K562 (cell line): ENCODE data around the gene CNRIP1. TPM values are rescaled to one million over a fixed set of nuclear protein-coding genes. Genes with fewer than 3 reads are reported as not detected.

Source experiments
- ATAC-seq: fragments of 200-7000 bp; cut with Tn5 transposase; 3 replicates; pipeline ENCODE4 v1.9.1; 2020; ENCODE audit warnings: moderate library complexity
- BruUV-seq: library from RNA; stranded (reverse); fragments of 400-500 nt; replicated peaks from 2 replicates; lab custom pipeline; 2021; lab: Mats Ljungman, UMichigan
- CTCF ChIA-PET: fragments of 300-600 bp; formaldehyde crosslinking; extraction: SDS; loops from one replicate; lab custom pipeline; 2021; ENCODE audit warnings: low intra/inter-chr PET ratio; lab: Yijun Ruan, JAX
- POLR2A ChIA-PET: fragments of 300-600, 350-650 bp; sonication (Branson Sonifier 250); formaldehyde crosslinking; extraction: SDS; loops from one replicate; lab custom pipeline; 2021; ENCODE audit warnings: antibody characterized with exemption, inconsistent platforms; lab: Yijun Ruan, JAX
- DNase-seq, 4 experiments: peaks; one replicate each; pipeline versions ENCODE4 v3.0.0 to v3.0.0-alpha.2; 2011 to 2018; ENCODE audit warnings: low spot score in 3 of 4, mixed read lengths in 3 of 4; ENCODE audit errors: extremely low read depth in 1 of 4
- FAIRE-seq: peaks from 2 replicates; lab custom pipeline; 2011; peaks lifted over from hg19 to GRCh38; lab: Jason Lieb, UNC
- H2AFZ ChIP-seq: 2 replicates; pipeline ENCODE4 v1.6.0; 2011; ENCODE audit warnings: low read depth, low read length, control low read depth, inconsistent platforms
- H3K27ac ChIP-seq: fragments of 200-600 bp; 3 replicates; pipeline ENCODE4 v1.8.0; 2011; ENCODE audit warnings: low read depth, mild to moderate bottlenecking, control low read depth, inconsistent platforms, low read length, moderate library complexity, mixed read lengths; ENCODE audit errors: extremely low read depth
- H3K27me3 ChIP-seq, 2 experiments: fragments of 300-600 bp in 1 of 2; 2 replicates in 1 of 2; 3 replicates in 1 of 2; pipeline versions ENCODE4 v1.6.0 to v1.8.0; 2011; ENCODE audit warnings: inconsistent platforms in 2 of 2, low read length in 2 of 2, mild to moderate bottlenecking in 1 of 2, mixed read lengths in 1 of 2, moderate library complexity in 1 of 2; ENCODE audit not compliant: control insufficient read depth in 2 of 2, insufficient read depth in 2 of 2
- H3K36me3 ChIP-seq: fragments of 300-600 bp; 3 replicates; pipeline ENCODE4 v1.8.0; 2011; ENCODE audit warnings: mild to moderate bottlenecking, low read length, inconsistent platforms; ENCODE audit not compliant: control insufficient read depth, insufficient read depth
- H3K4me1 ChIP-seq, 2 experiments: fragments of 200-600 bp in 1 of 2; replicated peaks in 1 of 2; 2 replicates in 1 of 2; 3 replicates in 1 of 2; pipeline versions ENCODE4 v1.5.1 to v1.8.0; 2011; ENCODE audit warnings: inconsistent platforms in 2 of 2, low read length in 2 of 2, mild to moderate bottlenecking in 1 of 2, mixed read lengths in 1 of 2, moderate library complexity in 1 of 2; ENCODE audit not compliant: control insufficient read depth in 2 of 2, insufficient read depth in 2 of 2
- H3K4me2 ChIP-seq: 2 replicates; pipeline ENCODE4 v1.6.1; 2011; ENCODE audit warnings: low read length, control low read depth, inconsistent platforms, mixed read lengths; ENCODE audit not compliant: insufficient read depth
- H3K4me3 ChIP-seq: fragments of 200-600 bp; sonication (generic), shearing (Covaris generic); 2 replicates; pipeline ENCODE4 v1.5.1; 2016; ENCODE audit warnings: control low read depth, inconsistent platforms
- H3K79me2 ChIP-seq: fragments of 200-600 bp; 3 replicates; pipeline ENCODE4 v1.8.0; 2011; ENCODE audit warnings: low read length, inconsistent platforms; ENCODE audit not compliant: control insufficient read depth, insufficient read depth
- H3K9ac ChIP-seq, 2 experiments: 2 replicates each; pipeline versions ENCODE4 v1.6.0 to v1.6.1; 2011; ENCODE audit warnings: low read depth in 2 of 2, low read length in 2 of 2, control low read depth in 1 of 2, inconsistent platforms in 1 of 2, mild to moderate bottlenecking in 1 of 2, mixed read lengths in 1 of 2; ENCODE audit not compliant: insufficient read depth in 1 of 2
- H3K9me1 ChIP-seq: one replicate; pipeline ENCODE4 v1.6.0; 2011; ENCODE audit warnings: inconsistent platforms, mild to moderate bottlenecking, low read length, moderate library complexity; ENCODE audit not compliant: control insufficient read depth, insufficient read depth
- H3K9me3 ChIP-seq: replicated peaks from 2 replicates; pipeline ENCODE4 v1.5.1; 2011; ENCODE audit warnings: low read depth, low read length, inconsistent platforms; ENCODE audit not compliant: control insufficient read depth, insufficient read depth
- H4K20me1 ChIP-seq: replicated peaks from 2 replicates; pipeline ENCODE4 v1.6.1; 2011; ENCODE audit warnings: low read length, inconsistent platforms, mixed read lengths; ENCODE audit not compliant: control insufficient read depth, insufficient read depth
- FOSL1 ChIP-seq: fragments of 200-800 bp; sonication (Bioruptor generic); conservative IDR thresholded peaks from 2 replicates; pipeline ENCODE4 v1.6.1; 2016; ENCODE audit warnings: missing genetic modification characterization, missing compliant biosample characterization
- KDM5B ChIP-seq: fragments of 200-600 bp; sonication (generic); IDR thresholded peaks from 2 replicates; pipeline ENCODE4 v1.6.1; 2012; ENCODE audit warnings: low read depth, mild to moderate bottlenecking, moderate library complexity, low read length, control low read depth, inconsistent platforms; ENCODE audit not compliant: insufficient replicate concordance
- RBFOX2 ChIP-seq: fragments of 200-400 bp; formaldehyde crosslinking; IDR thresholded peaks from 2 replicates; pipeline ENCODE4 v1.6.1; 2017; ENCODE audit warnings: low read depth, mild to moderate bottlenecking, low read length, moderate library complexity
- RBM17 ChIP-seq: fragments of 200-400 bp; formaldehyde crosslinking; IDR thresholded peaks from 2 replicates; pipeline ENCODE4 v1.6.1; 2017; ENCODE audit warnings: low read depth, mild to moderate bottlenecking, low read length, borderline replicate concordance
- SIN3A ChIP-seq, 2 experiments: fragments of 150-350 bp in 1 of 2; IDR thresholded peaks; 2 replicates each; pipeline ENCODE4 v1.6.1; 2011 to 2016; ENCODE audit warnings: borderline replicate concordance in 2 of 2, low read depth in 2 of 2, low read length in 2 of 2, mild to moderate bottlenecking in 2 of 2, moderate library complexity in 2 of 2; ENCODE audit not compliant: control insufficient read depth in 1 of 2
- WGBS: fragments of 100-300 bp; shearing (Covaris generic); methylation state at CpG from one replicate; pipeline ENCODE4 v1.1.6; 2016; ENCODE audit warnings: low coverage, mixed read lengths; ENCODE audit not compliant: insufficient coverage; ENCODE audit errors: missing lambda C conversion rate; 5-methylcytosine and 5-hydroxymethylcytosine counted together
- in situ Hi-C: fragments of 300-500 bp; cut with MboI; formaldehyde crosslinking; loops from 4 replicates; pipeline ENCODE4 v1.15.0; 2018; ENCODE audit warnings: inconsistent platforms, mixed read lengths
- intact Hi-C: fragments of 100-400 bp; cut with micrococcal nuclease; formaldehyde crosslinking; loops from 2 replicates; pipeline ENCODE4 v1.14.2; 2022
- polyA plus RNA-seq, 8 experiments: library from polyadenylated mRNA; depleted of rRNA in 4 of 8; stranded (reverse) in 5 of 8; unstranded in 3 of 8; fragments of >200 nt; fragmentation: Nextera tagmentation in 2 of 8; fragmentation: Illumina TruSeq in 1 of 8; extraction: Ambion mirVana in 2 of 8; extraction: Trizol in 1 of 8; gene quantifications; 2 replicates each; pipeline versions ENCODE4 v1.2.1 to v1.2.3, GENCODE V29; 2011 to 2014; ENCODE audit warnings: inconsistent platforms in 1 of 8, missing spikeins in 1 of 8
- total RNA-seq, 7 experiments: library from RNA; depleted of rRNA in 6 of 7; stranded (reverse); fragments of >200 nt in 6 of 7; fragmentation: Illumina TruSeq in 2 of 7; extraction: Trizol in 2 of 7; gene quantifications; 2 replicates each; pipeline versions ENCODE4 v1.2.1 to v1.2.3, GENCODE V29; 2011 to 2021; ENCODE audit warnings: low replicate concordance in 1 of 7

CNRIP1 gene
- total and polyA plus RNA-seq, 9 of the 15 experiments (the other 6 are each of a cell fraction or from before 2014, with no cell fraction given): 0.59 to 2.1 (median 1.5) TPM

- no peak for FAIRE-seq
- H3K9me1 ChIP-seq: no peaks in the 10 kb centered on the region
- TSS peak; percentile 35 for BruUV-seq
- ATAC-seq: no peak
- TF ChIP-seq RBFOX2 (peak; percentile 34; the same call in 1 of the 2 replicates), KDM5B (no peak), SIN3A (IDR thresholded peaks at IDR 0.05; ENCODE audit: borderline replicate concordance in 2 of 2, control insufficient read depth in 1 of 2, low read depth in 2 of 2, low read length in 2 of 2) (0 out of 4 replicates have a peak, but pooled peaks of 1 of the 2 experiments have one; percentile 35), FOSL1 (no peak), RBM17 (no peak)
- TF ChIP-seq, all 486 proteins: peak for 2
- peaks cover 10 to 44% of the 10 kb centered on the region in 2 experiments; a peak in 4 of 5 replicates for H3K4me1 ChIP-seq
- H3K9ac ChIP-seq: peak overlapping the region in 1 of 2 experiments; percentile 93; a peak in 3 of 4 replicates
- WGBS: 6% methylated on average over 5 of the region's 5 CpGs
- H3K27ac ChIP-seq: peak overlapping the region; percentile 97
- H2AFZ ChIP-seq: no peak overlapping the region
- peaks cover 89% of the 10 kb centered on the region for H3K79me2 ChIP-seq
- H3K36me3 ChIP-seq: peaks cover 23% of the 10 kb centered on the region
- H3K9me3 ChIP-seq: no peaks in the 10 kb centered on the region
- H3K4me2 ChIP-seq: peak overlapping the region; percentile 95
- intact Hi-C loops (loop anchor here (5.0 kb wide), 1 partner anchor 107 kb away; no protein-coding TSS in a partner anchor), in situ Hi-C loops (no loop called here)
- H3K27me3 ChIP-seq: no peaks in the 10 kb centered on the region
- POLR2A ChIA-PET: interaction anchor here (1.2 to 1.6 kb wide), 3 partner anchors 11 to 16 kb away, joined by 3 to 6 read pairs (median 5); no protein-coding TSS in a partner anchor
- CTCF ChIA-PET: no interaction called here
- DNase-seq: no peak
- H4K20me1 ChIP-seq: peaks cover 40% of the 10 kb centered on the region
- H3K4me3 ChIP-seq: peak overlapping the region; percentile 75
Observed at GRCh38 chr2:68250196-68250595, 69.6 kb downstream of the CNRIP1 start.
